Gastroesophageal sphincter (tissue), 3 donors: ENCODE measurements around the gene MIPOL1.

ENCODE experiments used
- CTCF ChIP-seq, 4 experiments: fragments of 200-600 bp in 2 of 4; fragments of 450-650 bp in 2 of 4; sonication (generic) in 1 of 4; IDR thresholded peaks; one replicate each; pipeline ENCODE4 v1.5.1; 2017 to 2019; ENCODE audit warnings: antibody characterized with exemption in 4 of 4, mild to moderate bottlenecking in 2 of 4, moderate library complexity in 2 of 4
- EP300 ChIP-seq: sonication (generic); formaldehyde crosslinking; IDR thresholded peaks from one replicate; pipeline ENCODE4 v1.6.1; 2017; ENCODE audit warnings: antibody characterized with exemption, mild to moderate bottlenecking
- POLR2A ChIP-seq, 2 donors: fragments of 450-650 bp; IDR thresholded peaks; one replicate each; pipeline ENCODE4 v1.6.1; 2017; ENCODE audit warnings: antibody characterized with exemption in 2 of 2, mild to moderate bottlenecking in 2 of 2, moderate library complexity in 1 of 2
- POLR2AphosphoS5 ChIP-seq: sonication (generic); formaldehyde crosslinking; IDR thresholded peaks from one replicate; pipeline ENCODE4 v1.6.1; 2017; ENCODE audit warnings: antibody characterized with exemption

GRCh38 chr14:37545174-37545573 is 347.4 kb downstream of the MIPOL1 start:
- TF ChIP-seq EP300 (no peak), CTCF (IDR thresholded peaks at IDR 0.05) (no peak), POLR2AphosphoS5 (no peak), POLR2A (IDR thresholded peaks at IDR 0.05) (no peak)
